Ammon's horn (tissue), 1 donor: ENCODE results near the gene PEX12.
A peak's percentile ranks its signal among the peaks of the same experiment; 100 is the strongest.
"Not testable (repeated sequence)": the region's sequence is repeated elsewhere in the genome, so short reads cannot be mapped to it uniquely, and the experiment has no call there.

Experiments
- DNase-seq: peaks from one replicate; pipeline ENCODE4 v3.0.0-alpha.2; 2016; ENCODE audit warnings: low spot score

The PEX12 gene

GRCh38 chr17:35578929-35579432 is 610 bp upstream of the PEX12 start:
- DNase-seq, result no peak

GRCh38 chr17:35577830-35578196 is 558 bp downstream of the PEX12 start:
- DNase-seq, result peak; percentile 17

GRCh38 chr17:35575759-35576158 is 2.6 kb downstream of the PEX12 start:
- DNase-seq, result no peak

- no peak for DNase-seq
Measured at GRCh38 chr17:35569405-35569804, 9.0 kb downstream of the PEX12 start.

GRCh38 chr17:35568561-35568960 is 9.8 kb downstream of the PEX12 start:
- no peak for DNase-seq

GRCh38 chr17:35566968-35567367 is 11.4 kb downstream of the PEX12 start:
- no peak for DNase-seq

GRCh38 chr17:35563181-35563580 is 15.2 kb downstream of the PEX12 start:
- not testable (repeated sequence) for DNase-seq

- DNase-seq, result no peak
Measured at GRCh38 chr17:35560703-35561102, 17.7 kb downstream of the PEX12 start, which contains the start of gene SLFN14. Gene SLFN14, minus strand, starts transcription at chr17:35560819. Its CDS starts 2,757 bp downstream, at chr17:35558062.

GRCh38 chr17:35559495-35560210 is 18.7 kb downstream of the PEX12 start:
- DNase-seq, result no peak

- DNase-seq, result no peak
Measured at GRCh38 chr17:35557353-35557752, 21.0 kb downstream of the PEX12 start.

- DNase-seq, result no peak
Measured at GRCh38 chr17:35555691-35556090, 22.7 kb downstream of the PEX12 start.

GRCh38 chr17:35554668-35555067 is 23.7 kb downstream of the PEX12 start:
- DNase-seq, result no peak

GRCh38 chr17:35553310-35553709 is 25.1 kb downstream of the PEX12 start:
- DNase-seq, result no peak

GRCh38 chr17:35548978-35549377 is 29.4 kb downstream of the PEX12 start:
- DNase-seq, result no peak

- DNase-seq, result peak; percentile 22
Measured at GRCh38 chr17:35548208-35548810, 30.1 kb downstream of the PEX12 start.

GRCh38 chr17:35546487-35546886 is 31.9 kb downstream of the PEX12 start:
- no peak for DNase-seq

- DNase-seq, result no peak
Measured at GRCh38 chr17:35545150-35545549, 33.2 kb downstream of the PEX12 start.

GRCh38 chr17:35543856-35544255 is 34.5 kb downstream of the PEX12 start:
- DNase-seq, result no peak

GRCh38 chr17:35542990-35543389 is 35.4 kb downstream of the PEX12 start:
- no peak for DNase-seq

GRCh38 chr17:35541434-35541833 is 36.9 kb downstream of the PEX12 start:
- no peak for DNase-seq

GRCh38 chr17:35540589-35541404 is 37.6 kb downstream of the PEX12 start:
- DNase-seq, result peak; percentile 46

- DNase-seq, result no peak
Measured at GRCh38 chr17:35539659-35540026, 38.7 kb downstream of the PEX12 start.
